CD14-positive monocyte (primary cell): ENCODE data around the gene MVB12B. TPM values are rescaled to one million over a fixed set of nuclear protein-coding genes. Genes with fewer than 3 reads are reported as not detected.
A peak's percentile ranks its signal among the peaks of the same experiment; 100 is the strongest.
"Not testable (repeated sequence)": the region's sequence is repeated elsewhere in the genome, so short reads cannot be mapped to it uniquely, and the experiment has no call there.

Experiments used
- DNase-seq, 3 donors: peaks; one replicate each; pipeline ENCODE4 v3.0.0-alpha.2; 2011 to 2022
- H2AFZ ChIP-seq: 2 replicates; pipeline ENCODE4 v1.6.0; 2012; ENCODE audit warnings: mild to moderate bottlenecking, low read depth, low read length, inconsistent platforms; ENCODE audit not compliant: insufficient read depth, poor library complexity, severe bottlenecking
- H3K27ac ChIP-seq, 2 donors: 1 replicate in 1 of 2; 2 replicates in 1 of 2; pipeline ENCODE4 v1.5.1; 2012 to 2013; ENCODE audit warnings: low read length in 2 of 2, control low read depth in 1 of 2, inconsistent platforms in 1 of 2, low read depth in 1 of 2, mild to moderate bottlenecking in 1 of 2
- H3K27me3 ChIP-seq, 2 donors: one replicate each; pipeline versions ENCODE4 v1.6.0 to v1.6.1; 2011 to 2013; ENCODE audit warnings: low read length in 2 of 2; ENCODE audit not compliant: control insufficient read depth in 2 of 2, insufficient read depth in 2 of 2
- H3K36me3 ChIP-seq, 2 donors: replicated peaks in 1 of 2; 1 replicate in 1 of 2; 2 replicates in 1 of 2; pipeline versions ENCODE4 v1.5.1 to v1.6.1; 2012 to 2013; ENCODE audit warnings: low read length in 2 of 2, control low read depth in 1 of 2, inconsistent platforms in 1 of 2, mild to moderate bottlenecking in 1 of 2; ENCODE audit not compliant: insufficient read depth in 2 of 2, control insufficient read depth in 1 of 2
- H3K4me1 ChIP-seq, 2 donors: 1 replicate in 1 of 2; 2 replicates in 1 of 2; pipeline versions ENCODE4 v1.5.1 to v1.6.1; 2012 to 2013; ENCODE audit warnings: low read length in 2 of 2, control low read depth in 1 of 2, inconsistent platforms in 1 of 2, mild to moderate bottlenecking in 1 of 2, moderate library complexity in 1 of 2; ENCODE audit not compliant: insufficient read depth in 2 of 2, control insufficient read depth in 1 of 2
- H3K4me2 ChIP-seq: replicated peaks from 2 replicates; pipeline ENCODE3; 2012; ENCODE audit warnings: low read length, moderate library complexity, mild to moderate bottlenecking; ENCODE audit not compliant: poor library complexity, severe bottlenecking; ENCODE audit errors: extremely low read depth
- H3K4me3 ChIP-seq, 3 experiments: fragments of 200-600 bp in 1 of 3; sonication (generic) in 1 of 3; replicated peaks in 1 of 3; 1 replicate in 2 of 3; 2 replicates in 1 of 3; pipeline ENCODE4 v1.5.1; 2011 to 2013; ENCODE audit warnings: low read length in 3 of 3, mild to moderate bottlenecking in 3 of 3, control low read depth in 2 of 3, low read depth in 2 of 3, inconsistent platforms in 1 of 3, moderate library complexity in 1 of 3
- H3K79me2 ChIP-seq: 2 replicates; pipeline ENCODE4 v1.6.0; 2012; ENCODE audit warnings: mild to moderate bottlenecking, control low read depth, inconsistent platforms, low read length, moderate library complexity; ENCODE audit not compliant: insufficient read depth
- H3K9ac ChIP-seq: 2 replicates; pipeline ENCODE4 v1.6.0; 2017; ENCODE audit warnings: low read length, mild to moderate bottlenecking; ENCODE audit not compliant: insufficient read depth, poor library complexity, severe bottlenecking
- H3K9me3 ChIP-seq, 2 donors: replicated peaks in 1 of 2; 1 replicate in 1 of 2; 2 replicates in 1 of 2; pipeline versions ENCODE4 v1.5.1 to v1.6.1; 2012 to 2013; ENCODE audit warnings: low read length in 2 of 2, control low read depth in 1 of 2; ENCODE audit not compliant: control insufficient read depth in 1 of 2, insufficient read depth in 1 of 2
- H4K20me1 ChIP-seq: 2 replicates; pipeline ENCODE4 v1.6.0; 2012; ENCODE audit warnings: mild to moderate bottlenecking, low read length, control low read depth, moderate library complexity; ENCODE audit not compliant: insufficient read depth
- H3K27ac Mint-ChIP-seq, 7 donors: one replicate each; pipeline ENCODE4 v1.8.0; 2020; ENCODE audit warnings: mild to moderate bottlenecking in 7 of 7, mixed read lengths in 7 of 7, moderate library complexity in 6 of 7, inconsistent platforms in 2 of 7
- H3K27me3 Mint-ChIP-seq, 3 donors: one replicate each; pipeline ENCODE4 v1.8.0; 2021 to 2022; ENCODE audit warnings: low read depth in 3 of 3, mild to moderate bottlenecking in 3 of 3, mixed read lengths in 3 of 3, moderate library complexity in 3 of 3, inconsistent platforms in 1 of 3
- H3K36me3 Mint-ChIP-seq, 2 donors: one replicate each; pipeline ENCODE4 v1.8.0; 2020; ENCODE audit warnings: mixed read lengths in 2 of 2, inconsistent platforms in 1 of 2, mild to moderate bottlenecking in 1 of 2
- H3K4me1 Mint-ChIP-seq: one replicate; pipeline ENCODE4 v1.8.0; 2020; ENCODE audit warnings: mild to moderate bottlenecking, mixed read lengths
- H3K4me3 Mint-ChIP-seq, 2 donors: one replicate each; pipeline ENCODE4 v1.8.0; 2020; ENCODE audit warnings: mild to moderate bottlenecking in 2 of 2, mixed read lengths in 2 of 2, moderate library complexity in 1 of 2
- H3K9me3 Mint-ChIP-seq, 7 donors: one replicate each; pipeline ENCODE4 v1.8.0; 2020 to 2022; ENCODE audit warnings: mixed read lengths in 7 of 7, mild to moderate bottlenecking in 6 of 7, moderate library complexity in 6 of 7, inconsistent platforms in 2 of 7
- CTCF ChIP-seq: fragments of 200-600 bp; IDR thresholded peaks from one replicate; pipeline ENCODE4 v1.8.0; 2022; ENCODE audit warnings: antibody characterized with exemption, mild to moderate bottlenecking
- WGBS: methylation state at CpG from one replicate; pipeline ENCODE4 v1.1.5; 2013; ENCODE audit warnings: missing lambda C conversion rate; ENCODE audit not compliant: insufficient coverage; 5-methylcytosine and 5-hydroxymethylcytosine counted together
- intact Hi-C, 2 donors: fragments of 100-400 bp; cut with micrococcal nuclease; formaldehyde crosslinking; loops; one replicate each; pipeline versions ENCODE4 v1.15.0 to v1.15.1; 2023
- polyA plus RNA-seq, 3 donors: library from polyadenylated mRNA; depleted of rRNA in 1 of 3; unstranded in 2 of 3; stranded (reverse) in 1 of 3; fragments of 300-500 nt in 2 of 3; fragments of >200 nt in 1 of 3; fragmentation: Illumina TruSeq in 2 of 3; gene quantifications; 1 replicate in 2 of 3; 2 replicates in 1 of 3; pipeline ENCODE4 v1.2.3, GENCODE V29; 2012 to 2021

MVB12B gene
- polyA plus RNA-seq, 3 donors, result 2.8 to 8.1 (median 3.5) TPM

- no peaks in the 10 kb centered on the region for H4K20me1 ChIP-seq
- Mint-ChIP-seq H3K27me3 (peaks cover 0 to 8% (median 3%) of the 10 kb centered on the region in 3 donors), H3K4me1 (peaks cover 20% of the 10 kb centered on the region), H3K27ac (no peak overlapping the region), H3K4me3 (no peak overlapping the region), H3K36me3 (no peaks in the 10 kb centered on the region), H3K9me3 (peaks cover 0 to 2% (median 0%) of the 10 kb centered on the region in 7 donors)
- 100% methylated on average over 1 of the region's 1 CpG for WGBS
- DNase-seq, result no peak
- H3K4me2 ChIP-seq, result no peak overlapping the region
- H3K4me1 ChIP-seq, result peaks cover 14 to 15% of the 10 kb centered on the region in 2 donors
- no peak for TF ChIP-seq CTCF
- intact Hi-C loops, result no loop called here
- no peak overlapping the region for H3K4me3 ChIP-seq
- H3K9ac ChIP-seq, result no peak overlapping the region
- no peaks in the 10 kb centered on the region for H3K36me3 ChIP-seq
- H3K79me2 ChIP-seq, result no peaks in the 10 kb centered on the region
- H3K27me3 ChIP-seq, result no peaks in the 10 kb centered on the region
- no peak overlapping the region for H2AFZ ChIP-seq
- H3K27ac ChIP-seq, result no peak overlapping the region
- H3K9me3 ChIP-seq, result no peaks in the 10 kb centered on the region
Observed at GRCh38 chr9:126538550-126538949, 211.9 kb downstream of the MVB12B start.

GRCh38 chr9:126540398-126540797 lies 213.8 kb downstream of the MVB12B start:
- H3K4me3 ChIP-seq, H3K27me3 ChIP-seq, H3K27ac Mint-ChIP-seq, H3K9ac ChIP-seq, H3K4me1 Mint-ChIP-seq, H3K79me2 ChIP-seq, H4K20me1 ChIP-seq, H3K9me3 Mint-ChIP-seq, H3K36me3 Mint-ChIP-seq, H3K4me2 ChIP-seq, H3K36me3 ChIP-seq, H3K27me3 Mint-ChIP-seq, H2AFZ ChIP-seq, DNase-seq, H3K4me1 ChIP-seq, H3K27ac ChIP-seq, intact Hi-C loops, H3K9me3 ChIP-seq: not testable (repeated sequence)
- 82% methylated on average over 7 of the region's 9 CpGs for WGBS
- H3K4me3 Mint-ChIP-seq, result peak overlapping the region in 1 of 2 donors; percentile 39
